ENCODE data around the gene PCP2. TPM values are rescaled to one million over a fixed set of nuclear protein-coding genes. Genes with fewer than 3 reads are reported as not detected.

Gene PCP2
- total RNA-seq: not detected in 2 replicates

GRCh38 chr19:7633698-7634097 lies at the start of gene PCP2:
Gene PCP2, minus strand, starts transcription at chr19:7633719. Its CDS starts 262 bp downstream, at chr19:7633457.

GRCh38 chr19:7680606-7681339 lies 47.3 kb upstream of the PCP2 start, which contains the start of gene TRAPPC5:
Gene TRAPPC5, plus strand, starts transcription at chr19:7680833. Its CDS starts 1,421 bp downstream, at chr19:7682254.

GRCh38 chr19:7676854-7677253 lies 43.3 kb upstream of the PCP2 start, which contains the start of gene MCEMP1:
Gene MCEMP1, plus strand, starts transcription at chr19:7677090. Its CDS starts 31 bp downstream, at chr19:7677121.

GRCh38 chr19:7668842-7669241 lies 35.3 kb upstream of the PCP2 start, which contains the start of gene RETN:
Gene RETN, plus strand, starts transcription at chr19:7669049. Its CDS starts 278 bp downstream, at chr19:7669327.

GRCh38 chr19:7636691-7637373 lies 3.3 kb upstream of the PCP2 start, which contains the start of gene STXBP2:
Gene STXBP2, plus strand, starts transcription at chr19:7637110. Its CDS starts 40 bp downstream, at chr19:7637150.

GRCh38 chr19:7629347-7630054 lies 4.0 kb downstream of the PCP2 start, which contains the start of the genes PET100 and XAB2:
Gene PET100, plus strand, starts transcription at chr19:7629793. Its CDS starts 41 bp downstream, at chr19:7629834.
Gene XAB2, minus strand, starts transcription at chr19:7629545. Its CDS starts 18 bp downstream, at chr19:7629527.

GRCh38 chr19:7595466-7596133 lies 37.9 kb downstream of the PCP2 start, which contains the start of gene CAMSAP3:
Gene CAMSAP3, plus strand, starts transcription at chr19:7595863. Its CDS starts 140 bp downstream, at chr19:7596003.

Other genes starting within 250 kb of the PCP2 start
- 1.5 and 2.1 TPM in 2 replicates for gene PEX11G, start 144.7 kb downstream of the PCP2 start, total RNA-seq
- 9.1 and 14.9 TPM in 2 replicates for gene ZNF358, start 117.6 kb downstream of the PCP2 start, total RNA-seq
- 6.0 and 9.6 TPM in 2 replicates for gene MCOLN1, start 111.1 kb downstream of the PCP2 start, total RNA-seq
- 85.8 and 164 TPM in 2 replicates for gene PNPLA6, start 98.0 kb downstream of the PCP2 start, total RNA-seq
- 0.19 TPM in 1 of 2 replicates, not detected in the other for gene CAMSAP3, start 37.9 kb downstream of the PCP2 start, total RNA-seq
- 19.9 and 44.2 TPM in 2 replicates for gene XAB2, start 4.2 kb downstream of the PCP2 start, total RNA-seq
- gene PET100, start 3.9 kb downstream of the PCP2 start, total RNA-seq: 25.8 and 45.2 TPM in 2 replicates
- 27.7 and 49.4 TPM in 2 replicates for gene STXBP2, start 3.4 kb upstream of the PCP2 start, total RNA-seq
- gene RETN, start 35.3 kb upstream of the PCP2 start, total RNA-seq: not detected in 2 replicates
- gene MCEMP1, start 43.4 kb upstream of the PCP2 start, total RNA-seq: not detected in 2 replicates
- 52.0 and 117 TPM in 2 replicates for gene TRAPPC5, start 47.1 kb upstream of the PCP2 start, total RNA-seq
- gene FCER2, start 68.4 kb upstream of the PCP2 start, total RNA-seq: not detected in 2 replicates
- not detected in 2 replicates for gene CLEC4G, start 98.4 kb upstream of the PCP2 start, total RNA-seq
- gene CD209, start 113.8 kb upstream of the PCP2 start, total RNA-seq: not detected in 2 replicates
- 0.44 TPM in 1 of 2 replicates, not detected in the other for gene CLEC4M, start 129.5 kb upstream of the PCP2 start, total RNA-seq
- gene EVI5L, start 196.5 kb upstream of the PCP2 start, total RNA-seq: 11.0 and 16.7 TPM in 2 replicates
- gene PRR36, start 240.7 kb upstream of the PCP2 start, total RNA-seq: 0.13 TPM in 1 of 2 replicates, not detected in the other

Data from bladder microvascular endothelial cell (primary cell).